Measurements from ENCODE around the gene STPG2. TPM values are rescaled to one million over a fixed set of nuclear protein-coding genes. Genes with fewer than 3 reads are reported as not detected.
A peak's percentile ranks its signal among the peaks of the same experiment; 100 is the strongest.

The STPG2 gene
- total RNA-seq, 4 donors from 2014 or later = not detected

- H3K27ac ChIP-seq = no peak overlapping the region
- no peaks in the 10 kb centered on the region for H3K36me3 ChIP-seq
- H3K4me1 ChIP-seq = no peaks in the 10 kb centered on the region
- no peaks in the 10 kb centered on the region for H3K9me3 ChIP-seq
- no peak for TF ChIP-seq POLR2A (IDR thresholded peaks at IDR 0.05)
- no peak for TF ChIP-seq CTCF (IDR thresholded peaks at IDR 0.05)
- H3K4me3 ChIP-seq = no peak overlapping the region
- no peaks in the 10 kb centered on the region for H3K27me3 ChIP-seq
- no peak for DNase-seq
Observed at GRCh38 chr4:98093662-98094061, 49.6 kb downstream of the STPG2 start.

GRCh38 chr4:98092833-98093439 is 50.3 kb downstream of the STPG2 start:
- Histone ChIP-seq H3K4me1 (no peaks in the 10 kb centered on the region), H3K36me3 (no peaks in the 10 kb centered on the region), H3K4me3 (no peak overlapping the region), H3K27ac (no peak overlapping the region), H3K9me3 (no peaks in the 10 kb centered on the region), H3K27me3 (no peaks in the 10 kb centered on the region)
- DNase-seq = no peak
- TF ChIP-seq POLR2A (IDR thresholded peaks at IDR 0.05) = no peak
- peak in 4 of 6 experiments; percentile 16 to 29 (median 20) for TF ChIP-seq CTCF (IDR thresholded peaks at IDR 0.05)

- no peaks in the 10 kb centered on the region for H3K4me1 ChIP-seq
- TF ChIP-seq POLR2A (IDR thresholded peaks at IDR 0.05) = no peak
- no peak for TF ChIP-seq CTCF (IDR thresholded peaks at IDR 0.05)
- no peaks in the 10 kb centered on the region for H3K9me3 ChIP-seq
- DNase-seq = no peak
- H3K27ac ChIP-seq = no peak overlapping the region
- no peak overlapping the region for H3K4me3 ChIP-seq
- no peaks in the 10 kb centered on the region for H3K27me3 ChIP-seq
- no peaks in the 10 kb centered on the region for H3K36me3 ChIP-seq
Observed at GRCh38 chr4:98081936-98082335, 61.3 kb downstream of the STPG2 start.

- DNase-seq = no peak
- TF ChIP-seq CTCF (IDR thresholded peaks at IDR 0.05) (no peak), POLR2A (IDR thresholded peaks at IDR 0.05) (no peak)
- Histone ChIP-seq H3K4me3 (no peak overlapping the region), H3K27me3 (no peaks in the 10 kb centered on the region), H3K36me3 (no peaks in the 10 kb centered on the region), H3K27ac (no peak overlapping the region), H3K4me1 (no peaks in the 10 kb centered on the region), H3K9me3 (no peaks in the 10 kb centered on the region)
Observed at GRCh38 chr4:98068495-98068894, 74.8 kb downstream of the STPG2 start.

- Histone ChIP-seq H3K4me1 (no peaks in the 10 kb centered on the region), H3K9me3 (no peaks in the 10 kb centered on the region), H3K36me3 (no peaks in the 10 kb centered on the region), H3K4me3 (no peak overlapping the region), H3K27ac (no peak overlapping the region), H3K27me3 (no peaks in the 10 kb centered on the region)
- TF ChIP-seq POLR2A (IDR thresholded peaks at IDR 0.05) = no peak
- TF ChIP-seq CTCF (IDR thresholded peaks at IDR 0.05) = no peak
- no peak for DNase-seq
Observed at GRCh38 chr4:98055800-98056501, 87.3 kb downstream of the STPG2 start.
